ENCODE results near the gene CCDC40.

Gene CCDC40

DNA sequence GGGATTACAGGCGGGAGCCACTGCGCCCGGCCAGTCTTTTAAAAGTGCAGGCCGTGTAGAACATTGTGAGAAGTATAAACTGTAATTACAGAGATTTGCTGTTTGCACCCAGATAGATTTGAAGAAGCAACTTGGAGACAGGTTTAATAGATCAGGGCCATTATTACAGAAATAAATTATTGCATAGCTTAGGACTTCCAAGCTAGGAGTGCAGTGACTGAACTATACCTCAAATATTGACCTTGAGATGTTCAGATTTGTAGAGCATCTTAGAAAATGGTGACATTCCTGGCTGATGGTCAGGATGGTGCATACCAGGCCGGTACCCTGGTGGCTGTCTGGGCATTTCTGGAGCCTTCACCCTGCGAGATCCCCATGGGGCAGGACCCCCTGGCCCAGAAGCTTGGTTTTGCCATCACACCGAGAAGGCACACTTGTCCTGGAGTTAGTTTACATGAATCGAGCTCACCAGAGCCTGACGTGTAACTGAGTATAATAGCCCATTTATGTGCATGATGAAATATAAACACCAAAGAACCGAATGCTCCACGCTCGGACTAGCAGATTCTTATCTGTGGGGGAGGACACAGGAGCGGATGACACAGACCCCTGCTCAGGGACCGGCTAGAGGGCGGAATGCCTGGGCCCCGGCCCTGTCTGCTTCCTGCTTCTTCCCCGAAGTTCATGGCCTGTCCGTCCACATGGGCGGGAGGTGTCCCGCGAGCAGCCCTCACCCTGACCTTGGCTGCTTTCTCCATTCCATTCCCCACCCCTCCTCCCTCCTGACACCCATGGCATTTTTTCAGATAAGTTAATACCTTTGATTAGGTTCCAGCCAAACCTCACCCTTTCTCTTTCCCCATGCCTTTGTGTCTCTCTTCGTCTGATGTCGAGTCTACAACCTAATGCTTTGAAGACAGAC lies 32.1 kb downstream of the CCDC40 start:
- DNase-seq (ENCODE audit: low spot score): no peak
- TF ChIP-seq CTCF (conservative IDR thresholded peaks at IDR 0.05; ENCODE audit: low read depth): no peak
- POLR2A ChIA-PET (ENCODE audit: low non-redundant PET): no interaction called here
- H3K27ac ChIP-seq: no peak overlapping the region
- CTCF ChIA-PET: no interaction called here

- no peak for TF ChIP-seq CTCF (conservative IDR thresholded peaks at IDR 0.05; ENCODE audit: low read depth)
- ChIA-PET CTCF (interaction anchor here (0.6 kb wide), 1 partner anchor 215 kb away, joined by 4 read pairs; no protein-coding TSS in a partner anchor), POLR2A (ENCODE audit: low non-redundant PET) (no interaction called here)
- DNase-seq (ENCODE audit: low spot score): no peak
- H3K27ac ChIP-seq: no peak overlapping the region; the same call in 1 of the 2 replicates
Observed at GRCh38 chr17:80070375-80071115, 34.1 kb downstream of the CCDC40 start.

- no peak for DNase-seq (ENCODE audit: low spot score)
- peak overlapping the region; percentile 11; the same call in 1 of the 2 replicates for H3K27ac ChIP-seq
- CTCF ChIA-PET: no interaction called here
- no peak for TF ChIP-seq CTCF (conservative IDR thresholded peaks at IDR 0.05; ENCODE audit: low read depth)
- POLR2A ChIA-PET (ENCODE audit: low non-redundant PET): no interaction called here
Observed at GRCh38 chr17:80071116-80071841, 34.8 kb downstream of the CCDC40 start.

GRCh38 chr17:80072410-80072809 lies 36.0 kb downstream of the CCDC40 start:
- TF ChIP-seq CTCF (conservative IDR thresholded peaks at IDR 0.05; ENCODE audit: low read depth): no peak
- POLR2A ChIA-PET (ENCODE audit: low non-redundant PET): no interaction called here
- CTCF ChIA-PET: no interaction called here
- DNase-seq (ENCODE audit: low spot score): no peak
- no peak overlapping the region for H3K27ac ChIP-seq

DNA sequence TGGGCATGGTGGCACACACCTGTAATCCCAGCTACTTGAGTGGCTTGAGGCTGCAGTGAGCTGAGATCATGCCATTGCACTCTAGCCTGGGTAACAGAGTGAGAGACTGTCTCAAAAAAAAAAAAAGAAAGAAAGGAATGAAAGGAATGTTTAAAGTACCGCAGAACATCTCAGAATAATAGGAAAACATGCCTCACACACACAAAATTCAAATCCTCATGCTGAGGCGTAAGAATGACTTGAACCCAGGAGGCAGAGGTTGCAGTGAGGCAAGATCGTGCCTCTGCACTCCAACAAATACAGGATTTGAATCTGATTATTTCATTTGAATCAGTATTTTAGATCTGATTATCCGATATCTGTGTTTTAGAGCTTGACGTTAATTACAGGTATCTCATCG lies 43.6 kb downstream of the CCDC40 start:
- ChIA-PET POLR2A (ENCODE audit: low non-redundant PET) (no interaction called here), CTCF (interaction anchor here (0.7 kb wide), 1 partner anchor 225 kb away, joined by 3 read pairs; no protein-coding TSS in a partner anchor)
- TF ChIP-seq CTCF (conservative IDR thresholded peaks at IDR 0.05; ENCODE audit: low read depth): no peak

DNA sequence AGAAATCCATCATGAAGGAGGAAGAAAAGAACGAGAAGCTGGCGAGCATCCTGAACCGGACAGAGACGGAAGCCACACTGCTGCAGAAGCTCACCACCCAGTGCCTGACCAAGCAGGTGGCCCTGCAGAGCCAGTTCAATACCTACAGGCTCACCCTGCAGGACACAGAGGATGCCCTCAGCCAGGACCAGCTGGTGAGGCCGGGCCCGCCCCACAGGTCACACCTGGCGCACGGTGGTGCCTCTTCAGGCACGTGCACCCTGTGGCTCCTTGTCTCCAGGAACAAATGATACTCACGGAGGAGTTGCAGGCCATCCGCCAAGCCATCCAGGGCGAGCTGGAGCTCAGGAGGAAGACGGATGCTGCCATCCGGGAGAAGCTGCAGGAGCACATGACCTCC lies 45.2 kb downstream of the CCDC40 start:
- POLR2A ChIA-PET (ENCODE audit: low non-redundant PET): no interaction called here
- DNase-seq (ENCODE audit: low spot score): no peak
- H3K27ac ChIP-seq: no peak overlapping the region
- CTCF ChIA-PET: interaction anchor here (0.6 to 2.4 kb wide), 4 partner anchors 19 to 74 kb away, joined by 3 to 14 read pairs (median 4); no protein-coding TSS in a partner anchor
- TF ChIP-seq CTCF (conservative IDR thresholded peaks at IDR 0.05; ENCODE audit: low read depth): no peak

More for the DNA sequence above, 43.6 kb downstream of the CCDC40 start:
- no peak for DNase-seq (ENCODE audit: low spot score)
- no peak overlapping the region for H3K27ac ChIP-seq

Measured in RWPE1 (cell line).